ENCODE data around the gene C16orf95. TPM values are rescaled to one million over a fixed set of nuclear protein-coding genes. Genes with fewer than 3 reads are reported as not detected.

The C16orf95 gene
- total RNA-seq, 3 donors from 2014 or later = 2.5 to 4.2 (median 3.0) TPM

DNA sequence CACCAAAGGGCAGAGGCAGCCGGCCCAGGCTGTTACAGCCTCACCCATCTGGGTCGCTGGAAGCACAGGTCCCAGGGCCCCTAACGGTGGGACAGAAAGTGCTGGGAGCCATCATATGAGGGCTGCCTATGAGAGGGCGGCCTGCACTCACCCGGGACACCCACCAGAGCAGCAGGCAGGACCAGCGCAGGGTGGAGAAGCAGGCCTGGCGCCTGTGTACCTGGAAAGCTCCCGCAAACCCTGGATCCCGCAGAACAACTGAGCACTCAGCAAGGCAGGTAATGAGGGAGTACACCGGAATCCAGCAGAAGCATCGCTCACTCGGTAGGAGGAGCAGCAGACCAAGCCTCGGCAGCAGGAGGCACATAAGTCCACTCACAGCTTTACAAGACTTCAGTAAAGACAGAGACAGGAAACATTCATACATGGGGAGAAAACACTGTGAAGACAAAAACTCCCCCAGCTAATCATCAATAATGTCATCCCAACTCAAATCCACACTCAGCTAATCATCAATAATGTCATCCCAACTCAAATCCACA lies 31.5 kb upstream of the C16orf95 start:
- no peak overlapping the region for H3K4me3 ChIP-seq
- intact Hi-C loops (cut with DNase I, micrococcal nuclease) = no loop called here
- TF ChIP-seq, protein P1, sequence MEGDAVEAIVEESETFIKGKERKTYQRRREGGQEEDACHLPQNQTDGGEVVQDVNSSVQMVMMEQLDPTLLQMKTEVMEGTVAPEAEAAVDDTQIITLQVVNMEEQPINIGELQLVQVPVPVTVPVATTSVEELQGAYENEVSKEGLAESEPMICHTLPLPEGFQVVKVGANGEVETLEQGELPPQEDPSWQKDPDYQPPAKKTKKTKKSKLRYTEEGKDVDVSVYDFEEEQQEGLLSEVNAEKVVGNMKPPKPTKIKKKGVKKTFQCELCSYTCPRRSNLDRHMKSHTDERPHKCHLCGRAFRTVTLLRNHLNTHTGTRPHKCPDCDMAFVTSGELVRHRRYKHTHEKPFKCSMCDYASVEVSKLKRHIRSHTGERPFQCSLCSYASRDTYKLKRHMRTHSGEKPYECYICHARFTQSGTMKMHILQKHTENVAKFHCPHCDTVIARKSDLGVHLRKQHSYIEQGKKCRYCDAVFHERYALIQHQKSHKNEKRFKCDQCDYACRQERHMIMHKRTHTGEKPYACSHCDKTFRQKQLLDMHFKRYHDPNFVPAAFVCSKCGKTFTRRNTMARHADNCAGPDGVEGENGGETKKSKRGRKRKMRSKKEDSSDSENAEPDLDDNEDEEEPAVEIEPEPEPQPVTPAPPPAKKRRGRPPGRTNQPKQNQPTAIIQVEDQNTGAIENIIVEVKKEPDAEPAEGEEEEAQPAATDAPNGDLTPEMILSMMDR (IDR thresholded peaks at IDR 0.05) = no peak
- ATAC-seq = no peak
- no peaks in the 10 kb centered on the region for H3K36me3 ChIP-seq (ENCODE audit: low read depth)
- no peaks in the 10 kb centered on the region for H3K9me3 ChIP-seq
- peaks cover 11% of the 10 kb centered on the region for H3K4me1 ChIP-seq (ENCODE audit: low read depth)
- peak in 1 of 3 donors; percentile 17 for DNase-seq

DNA sequence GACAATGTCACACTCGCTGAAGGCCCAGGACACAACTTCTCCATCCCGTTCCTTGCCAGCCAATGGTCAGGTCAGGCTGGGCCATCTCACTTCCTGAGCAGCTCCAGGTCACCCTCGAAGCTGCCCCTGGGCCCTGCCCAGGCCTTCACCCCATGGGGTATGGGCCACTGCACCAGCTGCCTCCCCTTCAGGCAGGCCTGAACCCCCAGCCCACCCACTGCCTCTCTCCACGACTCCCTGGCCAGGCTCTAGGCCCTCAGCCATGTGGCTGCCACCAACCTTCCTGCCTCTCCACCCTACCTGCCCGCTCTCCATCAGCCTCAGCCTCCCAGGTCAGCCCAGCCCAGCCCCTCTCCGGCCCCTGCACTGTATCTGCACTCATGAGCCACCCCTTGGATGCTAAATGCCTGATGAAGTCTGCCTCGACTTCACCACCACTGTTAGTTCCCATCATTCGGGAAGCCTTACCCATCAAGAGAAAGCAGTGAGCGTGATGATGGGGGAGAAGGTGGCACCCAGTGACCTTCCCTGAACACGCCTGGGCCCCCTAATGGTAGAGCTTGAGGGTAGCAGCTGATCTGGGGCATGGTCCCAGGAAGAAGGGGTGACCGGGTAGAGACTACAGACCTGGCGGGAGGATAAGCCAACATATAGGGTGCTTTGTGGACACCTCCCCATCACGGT lies 30.9 kb upstream of the C16orf95 start:
- no peak overlapping the region for H3K4me3 ChIP-seq
- no peaks in the 10 kb centered on the region for H3K9me3 ChIP-seq
- H3K4me1 ChIP-seq (ENCODE audit: low read depth) = peaks cover 11% of the 10 kb centered on the region
- peaks cover under 1% of the 10 kb centered on the region for H3K36me3 ChIP-seq (ENCODE audit: low read depth)
- no peak for ATAC-seq
- intact Hi-C loops (cut with DNase I, micrococcal nuclease) = no loop called here
- DNase-seq = peak in 1 of 3 donors; percentile 22
- TF ChIP-seq, protein P1 (IDR thresholded peaks at IDR 0.05) = no peak

DNA sequence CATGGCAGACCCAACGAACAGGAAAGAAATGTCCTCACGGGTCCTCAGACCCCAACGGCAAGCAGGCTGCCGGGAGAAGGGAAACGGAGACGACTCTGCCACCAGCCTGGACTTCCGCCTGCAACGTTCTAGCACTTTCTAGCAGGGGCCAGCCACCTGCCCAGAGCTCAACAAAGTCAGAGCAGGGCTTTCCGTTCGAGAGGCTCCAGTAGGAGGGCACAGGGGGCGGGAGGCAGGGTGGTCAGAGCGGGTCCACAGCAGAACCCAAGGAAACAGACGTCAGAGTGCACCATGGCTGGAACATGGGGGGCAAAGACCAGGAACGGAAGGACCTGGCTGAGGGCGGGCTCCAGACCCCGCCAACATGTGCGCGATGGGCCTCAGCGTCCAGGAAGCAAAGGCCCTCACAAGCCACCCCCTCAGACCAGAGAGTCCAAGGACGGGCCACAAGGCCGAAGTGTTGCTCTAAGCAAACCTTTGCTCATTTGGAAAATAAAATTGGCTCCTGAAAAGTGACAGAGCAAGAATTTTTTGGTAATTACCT lies 29.4 kb upstream of the C16orf95 start:
- TF ChIP-seq, protein P1 (IDR thresholded peaks at IDR 0.05) = no peak
- Histone ChIP-seq H3K9me3 (no peaks in the 10 kb centered on the region), H3K4me3 (no peak overlapping the region), H3K4me1 (ENCODE audit: low read depth) (peaks cover 11% of the 10 kb centered on the region), H3K36me3 (ENCODE audit: low read depth) (peaks cover 6% of the 10 kb centered on the region)
- ATAC-seq (no peak), DNase-seq (no peak)
- intact Hi-C loops (cut with DNase I, micrococcal nuclease) = no loop called here

DNA sequence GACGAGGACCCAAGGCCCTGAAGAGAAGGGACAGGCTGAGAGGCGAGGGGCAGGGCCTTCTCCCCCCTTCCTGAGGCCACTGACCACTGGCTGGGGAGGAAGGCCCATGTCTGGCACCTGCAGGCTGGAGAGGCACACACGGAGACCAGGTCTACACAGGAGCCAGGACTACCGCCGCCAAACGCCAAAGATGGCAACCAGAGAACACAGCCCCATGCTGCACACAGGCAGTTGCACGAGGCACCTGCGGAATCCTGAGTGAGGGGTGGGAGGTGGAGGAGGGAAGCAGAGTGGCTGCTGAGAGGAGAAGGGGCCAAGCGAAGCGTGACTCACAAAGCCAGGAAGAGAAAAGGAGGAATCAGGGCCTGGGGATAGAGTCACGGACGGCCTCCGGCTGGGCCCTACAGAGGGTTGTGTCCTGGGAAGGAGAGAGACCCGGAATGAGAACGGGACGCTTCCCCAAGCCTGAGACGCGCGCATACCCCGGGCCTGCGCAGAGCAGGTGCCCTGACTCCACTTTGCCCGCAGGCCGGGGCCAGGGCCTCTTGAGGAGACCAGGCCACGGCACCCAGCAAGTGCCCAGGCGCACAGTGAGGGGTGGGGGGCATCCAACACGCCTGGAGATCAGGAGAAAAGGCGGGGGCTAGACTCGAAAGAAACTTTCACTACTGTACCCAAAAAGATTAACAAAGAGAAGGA lies 28.7 kb upstream of the C16orf95 start:
- DNase-seq (peak in 1 of 3 donors; percentile 44), ATAC-seq (peak; percentile 4)
- peaks cover 10% of the 10 kb centered on the region for H3K36me3 ChIP-seq (ENCODE audit: low read depth)
- H3K4me3 ChIP-seq = no peak overlapping the region
- peaks cover 11% of the 10 kb centered on the region for H3K4me1 ChIP-seq (ENCODE audit: low read depth)
- intact Hi-C loops (cut with DNase I, micrococcal nuclease) = no loop called here
- H3K9me3 ChIP-seq = no peaks in the 10 kb centered on the region
- TF ChIP-seq, protein P1 (IDR thresholded peaks at IDR 0.05) = no peak

DNA sequence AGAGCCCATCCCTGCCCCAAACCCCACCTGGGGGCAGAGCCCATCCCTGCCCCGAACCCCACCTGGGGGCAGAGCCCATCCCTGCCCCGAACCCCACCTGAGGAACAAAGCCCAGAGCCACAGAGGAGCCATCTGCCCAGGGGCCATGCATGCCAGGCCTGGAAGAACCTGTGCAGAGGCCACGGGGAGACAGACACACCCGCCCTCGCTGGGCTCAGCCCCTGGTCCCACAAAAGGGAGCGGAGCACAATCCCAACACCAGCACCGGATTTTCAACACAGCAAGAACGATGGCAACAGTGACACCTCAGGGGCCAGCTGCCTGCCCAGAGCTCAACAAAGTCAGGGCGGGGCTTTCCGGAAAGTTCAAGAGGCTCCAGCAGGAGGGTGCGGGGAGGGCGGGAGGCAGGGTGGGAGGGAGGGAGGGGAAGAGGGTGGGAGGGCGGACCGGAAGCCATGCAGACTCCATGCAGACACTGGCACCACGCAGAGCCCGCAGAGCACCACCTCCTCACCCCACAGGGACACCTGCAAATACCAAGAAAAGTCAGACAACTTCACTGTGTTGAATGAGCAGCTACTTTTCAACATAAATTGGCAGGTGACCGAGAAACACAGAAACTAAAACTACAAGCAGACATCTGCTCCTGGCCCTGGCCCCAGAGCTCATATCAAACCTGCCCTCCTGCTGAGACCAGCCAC lies 27.9 kb upstream of the C16orf95 start:
- DNase-seq = peak; percentile 64 to 73 (median 66)

More for the DNA sequence above, 27.9 kb upstream of the C16orf95 start:
- H3K4me3 ChIP-seq = no peak overlapping the region
- H3K4me1 ChIP-seq (ENCODE audit: low read depth) = peaks cover 11% of the 10 kb centered on the region
- peaks cover 10% of the 10 kb centered on the region for H3K36me3 ChIP-seq (ENCODE audit: low read depth)
- intact Hi-C loops (cut with DNase I, micrococcal nuclease) = no loop called here
- peak; percentile 73 for ATAC-seq
- no peaks in the 10 kb centered on the region for H3K9me3 ChIP-seq
- TF ChIP-seq, protein P1 (IDR thresholded peaks at IDR 0.05) = no peak
